ENCODE data around the gene HNRNPC.

HNRNPC gene

DNA sequence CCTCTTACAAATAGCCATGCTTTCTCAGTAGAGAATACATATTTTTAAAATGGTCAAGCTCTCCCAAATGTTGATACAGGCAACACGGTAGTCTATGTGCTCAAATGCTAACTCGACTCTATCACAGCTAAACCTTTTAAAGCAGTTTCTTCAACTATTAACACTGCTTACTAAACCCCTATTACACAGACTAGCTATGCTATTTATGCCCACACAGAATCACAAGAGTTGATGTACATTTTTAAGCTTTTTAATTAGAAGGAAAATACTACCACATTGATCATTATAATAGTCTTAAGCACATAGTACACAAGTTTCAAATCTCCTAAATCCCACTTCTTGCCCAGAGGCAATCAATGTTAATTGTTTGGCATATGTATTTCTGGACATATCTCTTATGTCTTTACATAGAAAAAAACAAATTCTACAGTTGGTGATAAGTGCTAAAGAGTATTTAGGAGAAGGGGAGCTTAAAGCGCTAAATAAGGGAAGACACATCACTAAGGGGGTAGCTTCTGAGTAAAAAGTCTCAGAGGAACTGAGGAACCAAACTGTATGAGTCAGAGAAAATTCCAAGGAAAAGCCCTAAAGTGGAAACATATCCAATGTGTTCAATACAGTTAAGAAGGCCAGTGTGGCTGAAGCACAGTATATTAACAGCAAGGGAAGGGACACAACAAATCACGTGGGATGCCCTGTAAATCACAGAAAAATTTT lies 13.7 kb downstream of the HNRNPC start:
- TF ChIP-seq, protein P1, sequence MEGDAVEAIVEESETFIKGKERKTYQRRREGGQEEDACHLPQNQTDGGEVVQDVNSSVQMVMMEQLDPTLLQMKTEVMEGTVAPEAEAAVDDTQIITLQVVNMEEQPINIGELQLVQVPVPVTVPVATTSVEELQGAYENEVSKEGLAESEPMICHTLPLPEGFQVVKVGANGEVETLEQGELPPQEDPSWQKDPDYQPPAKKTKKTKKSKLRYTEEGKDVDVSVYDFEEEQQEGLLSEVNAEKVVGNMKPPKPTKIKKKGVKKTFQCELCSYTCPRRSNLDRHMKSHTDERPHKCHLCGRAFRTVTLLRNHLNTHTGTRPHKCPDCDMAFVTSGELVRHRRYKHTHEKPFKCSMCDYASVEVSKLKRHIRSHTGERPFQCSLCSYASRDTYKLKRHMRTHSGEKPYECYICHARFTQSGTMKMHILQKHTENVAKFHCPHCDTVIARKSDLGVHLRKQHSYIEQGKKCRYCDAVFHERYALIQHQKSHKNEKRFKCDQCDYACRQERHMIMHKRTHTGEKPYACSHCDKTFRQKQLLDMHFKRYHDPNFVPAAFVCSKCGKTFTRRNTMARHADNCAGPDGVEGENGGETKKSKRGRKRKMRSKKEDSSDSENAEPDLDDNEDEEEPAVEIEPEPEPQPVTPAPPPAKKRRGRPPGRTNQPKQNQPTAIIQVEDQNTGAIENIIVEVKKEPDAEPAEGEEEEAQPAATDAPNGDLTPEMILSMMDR (IDR thresholded peaks at IDR 0.05; ENCODE audit: low read depth, low read length), result no peak
- DNase-seq (ENCODE audit: low read depth, low spot score), result no peak
- in situ Hi-C loops (cut with HindIII; ENCODE audit: low sequenced_read_pairs), result no loop called here
- no peak overlapping the region for H3K4me3 ChIP-seq (ENCODE audit: low read depth, low read length)

DNA sequence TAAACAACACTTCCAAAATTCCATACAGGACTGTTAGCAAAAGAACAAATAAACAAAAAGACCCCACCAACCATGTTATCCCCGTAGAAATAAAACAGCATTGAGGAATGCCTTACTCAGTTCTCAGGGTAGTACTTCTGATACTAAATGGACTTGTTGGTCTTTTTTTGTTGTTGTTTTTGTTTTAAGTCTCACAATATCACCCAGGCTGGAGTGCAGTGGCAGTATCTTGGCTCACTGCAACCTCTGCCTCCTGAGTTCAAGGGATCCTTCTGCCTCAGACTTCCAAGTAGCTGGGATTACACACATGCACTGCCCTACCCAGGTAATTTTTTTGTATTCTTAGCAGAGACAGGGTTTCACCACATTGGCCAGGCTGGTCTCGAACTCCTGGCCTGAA lies 17.1 kb downstream of the HNRNPC start:
- in situ Hi-C loops (cut with HindIII; ENCODE audit: low sequenced_read_pairs), result no loop called here

DNA sequence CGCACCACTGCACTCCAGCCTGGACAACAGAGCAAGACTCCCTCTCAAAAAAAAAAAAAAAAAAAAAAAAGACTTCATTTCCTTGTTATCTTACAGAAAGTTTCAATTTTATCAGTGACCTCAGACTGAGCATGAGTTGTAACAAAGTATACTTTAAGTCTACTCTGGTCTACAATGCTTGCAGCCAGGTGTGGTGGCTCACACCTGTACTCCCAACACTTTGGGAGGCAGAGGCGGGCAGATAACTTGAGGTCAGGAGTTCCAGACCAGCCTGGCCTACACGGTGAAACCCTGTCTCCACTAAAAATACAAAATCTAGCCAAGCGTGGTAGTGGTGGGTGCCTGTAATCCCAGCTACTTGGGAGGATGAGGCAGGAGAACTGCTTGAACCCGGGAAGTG lies 18.0 kb downstream of the HNRNPC start:
- H3K4me3 ChIP-seq (ENCODE audit: low read depth, low read length), result no peak overlapping the region
- in situ Hi-C loops (cut with HindIII; ENCODE audit: low sequenced_read_pairs), result no loop called here
- TF ChIP-seq, protein P1 (IDR thresholded peaks at IDR 0.05; ENCODE audit: low read depth, low read length), result no peak
- DNase-seq (ENCODE audit: low read depth, low spot score), result no peak

More for the DNA sequence above, 17.1 kb downstream of the HNRNPC start:
- DNase-seq (ENCODE audit: low read depth, low spot score), result no peak
- no peak overlapping the region for H3K4me3 ChIP-seq (ENCODE audit: low read depth, low read length)
- TF ChIP-seq, protein P1 (IDR thresholded peaks at IDR 0.05; ENCODE audit: low read depth, low read length), result no peak

DNA sequence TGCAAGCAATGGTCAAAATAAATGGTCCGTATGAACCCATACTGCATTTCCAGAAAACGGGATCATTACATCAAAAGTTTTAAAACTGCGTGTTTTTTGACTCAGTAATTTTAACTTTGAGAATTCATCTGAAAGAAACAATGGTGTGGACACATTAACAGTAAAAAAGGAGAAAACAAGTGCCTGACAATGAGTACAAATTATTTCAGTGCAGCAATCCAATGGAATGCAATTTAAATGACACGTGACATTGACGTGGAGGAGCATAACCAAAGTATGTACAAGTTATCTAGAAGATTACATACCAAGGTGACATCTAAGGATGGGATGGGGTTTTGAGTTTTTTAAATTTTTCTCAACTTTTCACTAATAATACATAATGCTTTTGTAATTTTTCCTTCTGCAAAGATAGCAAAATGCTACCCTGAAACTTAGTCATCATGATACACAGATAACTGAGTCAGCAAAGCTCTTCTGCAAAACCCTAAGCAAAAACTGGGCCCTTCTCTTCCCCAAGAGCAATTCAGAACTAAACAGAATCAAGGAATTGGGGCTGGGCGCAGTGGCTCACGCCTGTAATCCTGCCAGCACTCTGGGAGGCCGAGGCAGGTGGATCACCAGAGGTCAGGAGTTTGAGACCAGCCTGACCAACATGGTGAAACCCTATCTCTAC lies 20.4 kb downstream of the HNRNPC start:
- TF ChIP-seq, protein P1 (IDR thresholded peaks at IDR 0.05; ENCODE audit: low read depth, low read length), result no peak
- in situ Hi-C loops (cut with HindIII; ENCODE audit: low sequenced_read_pairs), result no loop called here

DNA sequence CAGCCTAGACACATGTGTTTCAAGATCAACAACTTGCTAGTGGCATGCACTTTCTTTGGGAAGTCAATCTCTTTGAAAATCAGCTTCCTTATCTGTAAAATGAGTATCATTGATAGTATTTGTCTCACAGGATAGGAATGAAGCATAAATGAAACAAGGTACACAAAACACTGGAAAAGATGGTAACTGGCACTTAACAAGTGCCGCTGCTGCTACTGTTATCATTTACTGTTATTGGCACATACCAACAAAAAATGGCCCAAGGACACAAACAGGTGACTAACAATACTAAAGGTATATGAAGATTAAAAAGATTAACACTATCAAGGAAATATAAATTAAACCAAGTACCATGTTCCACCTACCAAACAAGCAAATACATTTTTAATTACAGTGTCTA lies 20.9 kb downstream of the HNRNPC start:
- in situ Hi-C loops (cut with HindIII; ENCODE audit: low sequenced_read_pairs), result no loop called here
- no peak overlapping the region for H3K4me3 ChIP-seq (ENCODE audit: low read depth, low read length)
- no peak for DNase-seq (ENCODE audit: low read depth, low spot score)
- TF ChIP-seq, protein P1 (IDR thresholded peaks at IDR 0.05; ENCODE audit: low read depth, low read length), result no peak

More for the DNA sequence above, 20.4 kb downstream of the HNRNPC start:
- H3K4me3 ChIP-seq (ENCODE audit: low read depth, low read length), result no peak overlapping the region
- no peak for DNase-seq (ENCODE audit: low read depth, low spot score)

DNA sequence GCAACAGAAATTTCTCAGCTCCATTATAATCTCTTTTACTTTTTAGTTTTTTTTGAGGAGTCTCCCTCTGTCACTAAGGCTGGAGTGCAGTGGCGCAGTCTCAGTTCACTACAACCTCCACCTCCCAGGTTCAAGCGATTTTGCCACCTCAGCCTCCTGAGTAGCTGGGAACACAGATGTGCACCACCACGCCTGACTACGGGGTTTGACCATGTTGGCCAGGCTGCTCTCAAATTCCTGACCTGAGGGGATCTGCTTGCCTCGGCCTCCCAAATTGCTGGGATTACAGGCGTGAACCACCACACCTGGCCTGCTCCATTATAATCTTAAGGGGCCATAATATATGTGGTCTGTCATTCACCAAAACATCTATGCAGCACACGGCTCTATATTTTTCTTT lies 23.4 kb downstream of the HNRNPC start:
- no peak for DNase-seq (ENCODE audit: low read depth, low spot score)
- TF ChIP-seq, protein P1 (IDR thresholded peaks at IDR 0.05; ENCODE audit: low read depth, low read length), result no peak
- in situ Hi-C loops (cut with HindIII; ENCODE audit: low sequenced_read_pairs), result no loop called here
- H3K4me3 ChIP-seq (ENCODE audit: low read depth, low read length), result no peak overlapping the region

All from astrocyte of the spinal cord (primary cell).